KOPT-K1 (cell line): ENCODE results near the gene NACA.
A peak's percentile ranks its signal among the peaks of the same experiment; 100 is the strongest.
"Not testable (repeated sequence)": the region's sequence is repeated elsewhere in the genome, so short reads cannot be mapped to it uniquely, and the experiment has no call there.

Experiments
- H3K27ac ChIP-seq: fragments of 200-600 bp; sonication (generic); 2 replicates; pipeline ENCODE4 v1.5.1; 2016; ENCODE audit warnings: antibody characterized with exemption, mild to moderate bottlenecking, low read depth, low read length; ENCODE audit not compliant: poor library complexity, severe bottlenecking
- H3K36me3 ChIP-seq: fragments of 200-600 bp; sonication (generic); 2 replicates; pipeline ENCODE4 v1.5.1; 2017; ENCODE audit warnings: antibody characterized with exemption, mild to moderate bottlenecking, low read length, moderate library complexity; ENCODE audit not compliant: insufficient read depth
- H3K9me3 ChIP-seq: fragments of 200-600 bp; sonication (generic); 2 replicates; pipeline ENCODE4 v1.5.1; 2017; ENCODE audit warnings: antibody characterized with exemption, low read length, mild to moderate bottlenecking; ENCODE audit not compliant: insufficient read depth, poor library complexity, severe bottlenecking

NACA gene

DNA sequence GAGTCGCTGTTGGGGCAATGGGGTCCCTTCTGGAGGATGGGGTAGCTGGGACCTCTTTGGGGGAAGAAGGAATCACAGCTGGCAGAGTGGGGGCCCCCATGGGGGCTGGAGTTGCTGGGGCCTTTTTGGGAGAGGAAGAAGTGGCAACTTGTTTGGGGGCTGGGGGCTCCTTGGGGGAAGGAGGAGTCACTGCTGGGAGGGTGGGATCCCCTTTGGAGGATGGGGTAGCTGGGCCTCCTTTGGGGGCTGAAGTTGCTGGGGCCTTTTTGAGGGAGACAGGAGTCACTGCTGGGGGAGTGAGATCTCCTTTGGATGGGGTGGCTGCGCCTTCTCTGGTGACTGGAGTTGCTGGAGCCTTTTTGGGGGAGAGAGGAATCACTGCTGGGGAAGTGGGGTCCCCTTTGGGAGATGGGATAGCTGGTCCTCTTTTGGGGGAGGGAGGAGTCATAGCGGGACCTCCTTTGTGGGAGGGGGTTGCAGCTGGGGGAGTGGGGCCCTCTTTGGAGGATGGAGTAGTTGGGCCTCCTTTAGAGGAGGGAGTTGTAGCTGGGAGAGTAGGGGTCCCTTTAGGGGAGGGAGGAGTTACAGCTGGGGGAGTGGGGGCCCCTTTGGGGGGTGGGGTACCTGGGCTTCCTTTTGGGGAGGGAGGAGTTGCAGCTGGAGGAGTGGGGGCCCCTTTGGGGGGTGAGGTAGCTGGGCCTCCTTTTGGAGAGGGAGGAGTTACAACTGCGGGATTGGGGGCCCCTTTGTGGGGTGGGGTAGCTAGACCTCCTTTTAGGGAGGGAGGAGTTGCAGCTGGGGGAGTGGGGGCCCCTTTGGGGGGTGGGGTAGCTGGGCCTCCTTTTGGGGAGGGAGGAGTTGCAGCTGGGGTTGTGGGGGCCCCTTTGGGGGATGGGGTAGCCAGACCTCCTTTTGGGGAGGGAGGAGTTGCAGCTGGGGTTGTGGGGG lies 7.9 kb downstream of the NACA start:
- peaks cover 94% of the 10 kb centered on the region for H3K36me3 ChIP-seq
- peak overlapping the region; percentile 84 for H3K27ac ChIP-seq
- H3K9me3 ChIP-seq = no peaks in the 10 kb centered on the region

DNA sequence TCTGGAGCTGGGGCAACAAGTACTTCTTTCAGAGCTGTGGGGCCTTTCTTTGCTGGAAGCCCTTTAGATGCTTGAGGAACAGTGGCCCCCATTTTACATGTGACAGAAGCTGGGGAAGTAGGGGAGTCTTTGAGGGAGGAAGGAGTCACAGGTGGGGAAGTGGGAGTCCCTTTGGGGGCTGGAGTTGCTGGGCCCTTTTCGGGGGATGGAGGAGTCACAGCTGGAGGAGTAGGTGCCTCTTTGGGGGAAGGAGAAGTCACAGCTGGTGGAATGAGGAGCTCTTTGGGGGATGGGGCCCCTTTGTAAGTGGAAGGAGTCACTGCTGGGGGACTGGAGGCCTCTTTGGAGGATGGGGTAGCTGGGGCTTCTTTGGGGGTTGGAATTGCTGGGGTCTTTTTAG lies 8.6 kb downstream of the NACA start:
- Histone ChIP-seq H3K36me3 (peaks cover 94% of the 10 kb centered on the region), H3K9me3 (no peaks in the 10 kb centered on the region), H3K27ac (peak overlapping the region; percentile 84)

DNA sequence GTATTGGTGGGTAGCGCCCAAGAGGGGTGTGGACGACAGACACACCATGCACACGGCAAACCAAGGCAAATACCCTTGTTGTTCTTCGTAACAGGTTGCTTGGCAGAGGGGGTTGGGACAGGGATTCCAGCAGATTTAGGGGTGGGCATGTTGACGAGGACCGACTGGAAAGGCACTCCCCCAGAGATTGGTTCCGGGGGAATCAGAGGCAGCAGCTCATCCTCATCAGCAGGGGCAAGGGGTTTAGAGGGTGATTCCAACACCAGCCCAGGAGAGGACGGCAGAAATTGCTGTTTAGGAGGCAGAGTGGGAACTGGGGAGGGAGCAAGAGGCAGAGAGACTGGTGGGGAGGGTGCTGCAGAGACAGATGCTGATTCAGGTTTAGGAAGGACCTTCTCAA lies 9.3 kb downstream of the NACA start:
- peak overlapping the region; percentile 84 for H3K27ac ChIP-seq
- no peaks in the 10 kb centered on the region for H3K9me3 ChIP-seq
- H3K36me3 ChIP-seq = peaks cover 94% of the 10 kb centered on the region

DNA sequence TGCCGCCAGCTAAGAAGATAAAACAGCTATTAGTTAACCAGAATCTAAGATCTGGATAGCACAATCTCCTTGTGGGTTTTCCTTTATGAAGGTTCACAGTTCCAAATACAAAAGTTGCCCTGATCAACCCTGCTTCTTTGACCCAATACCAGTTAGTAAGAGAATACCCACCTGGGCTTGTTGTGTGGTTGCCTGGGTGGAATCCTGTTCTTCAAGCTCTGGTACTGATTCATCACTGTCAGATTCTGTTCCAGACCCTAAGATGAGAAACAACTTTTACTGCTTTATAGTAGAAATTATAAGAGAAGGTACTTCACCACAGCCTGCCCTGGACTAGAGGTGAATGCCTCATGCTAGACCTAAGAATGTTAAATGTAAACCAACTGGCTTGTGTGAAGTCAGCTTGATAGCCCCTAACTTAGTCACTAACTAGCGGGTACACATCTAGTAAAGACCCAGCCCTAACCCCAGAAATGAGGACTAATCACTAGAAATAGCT lies 10.6 kb downstream of the NACA start:
- Histone ChIP-seq H3K9me3 (no peaks in the 10 kb centered on the region), H3K27ac (no peak overlapping the region), H3K36me3 (peaks cover 82% of the 10 kb centered on the region)

DNA sequence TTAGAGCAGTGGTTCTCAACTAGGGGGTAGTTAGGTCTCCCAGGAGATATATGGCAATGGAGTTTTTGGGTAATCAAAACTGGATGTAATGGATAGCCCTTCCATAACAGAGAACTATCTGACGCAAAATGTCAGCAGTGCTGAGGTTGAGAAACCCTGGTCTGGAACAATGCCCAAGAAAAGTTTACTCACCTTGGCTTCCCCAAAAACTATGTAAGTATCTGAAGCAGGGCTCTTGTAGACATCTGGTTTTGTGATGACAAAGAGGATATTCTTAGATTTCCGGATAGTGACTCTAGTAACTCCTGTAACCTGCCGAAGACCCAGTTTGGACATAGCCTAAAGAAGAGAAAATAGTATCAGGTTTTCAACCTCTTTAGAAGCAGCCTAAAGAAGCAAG lies 11.8 kb downstream of the NACA start:
- Histone ChIP-seq H3K36me3 (peaks cover 71% of the 10 kb centered on the region), H3K27ac (no peak overlapping the region), H3K9me3 (no peaks in the 10 kb centered on the region)

DNA sequence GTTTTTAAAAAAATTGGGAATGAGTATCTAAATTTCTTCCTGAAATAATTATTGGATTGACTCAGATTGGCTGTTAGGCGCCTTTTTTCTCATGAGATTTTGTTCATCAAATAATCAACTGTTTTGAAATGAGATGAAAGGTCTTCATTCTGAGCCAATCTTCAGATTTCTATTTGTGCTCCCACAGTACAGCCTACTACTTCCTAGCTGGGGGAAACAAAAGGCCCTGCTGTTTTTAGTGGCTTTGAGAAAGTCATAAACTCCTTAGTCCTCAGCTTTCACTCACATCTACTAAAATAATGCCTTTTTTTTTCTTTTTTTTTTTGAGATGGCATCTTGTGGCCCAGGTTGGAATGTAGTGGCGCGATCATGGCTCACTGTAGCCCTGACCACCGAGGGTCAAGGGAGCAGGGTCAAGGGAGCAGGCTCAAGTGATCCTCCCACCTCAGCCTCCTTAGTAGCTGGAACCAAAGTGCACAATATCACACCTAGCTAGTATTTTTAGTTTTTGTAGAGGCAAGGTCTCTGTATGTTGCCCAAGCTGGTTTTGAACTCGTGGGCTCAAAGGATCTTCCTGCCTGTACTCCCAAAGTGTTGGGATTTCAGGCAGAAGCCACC lies 15.2 kb downstream of the NACA start:
- Histone ChIP-seq H3K36me3 (peaks cover 43% of the 10 kb centered on the region), H3K27ac (no peak overlapping the region), H3K9me3 (no peaks in the 10 kb centered on the region)

DNA sequence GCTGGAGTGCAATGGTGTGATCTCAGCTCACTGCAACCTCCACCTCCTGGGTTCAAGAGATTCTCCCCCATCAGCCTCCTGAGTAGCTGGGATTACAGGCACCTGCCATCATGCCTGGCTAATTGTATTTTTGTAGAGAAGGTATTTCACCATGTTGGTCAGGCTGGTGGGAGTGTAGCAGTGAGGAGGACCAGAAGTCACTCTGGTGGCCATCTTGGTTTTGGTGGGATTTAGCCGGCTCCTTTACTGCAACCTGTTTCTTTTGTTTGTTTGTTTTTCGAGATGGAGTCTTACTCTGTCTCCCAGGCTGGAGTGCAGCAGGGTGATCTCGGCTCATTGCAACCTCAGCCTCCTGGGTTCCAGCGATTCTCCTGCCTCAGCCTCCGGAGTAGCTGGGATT lies 20.6 kb downstream of the NACA start:
- H3K36me3 ChIP-seq, H3K27ac ChIP-seq, H3K9me3 ChIP-seq: not testable (repeated sequence)

DNA sequence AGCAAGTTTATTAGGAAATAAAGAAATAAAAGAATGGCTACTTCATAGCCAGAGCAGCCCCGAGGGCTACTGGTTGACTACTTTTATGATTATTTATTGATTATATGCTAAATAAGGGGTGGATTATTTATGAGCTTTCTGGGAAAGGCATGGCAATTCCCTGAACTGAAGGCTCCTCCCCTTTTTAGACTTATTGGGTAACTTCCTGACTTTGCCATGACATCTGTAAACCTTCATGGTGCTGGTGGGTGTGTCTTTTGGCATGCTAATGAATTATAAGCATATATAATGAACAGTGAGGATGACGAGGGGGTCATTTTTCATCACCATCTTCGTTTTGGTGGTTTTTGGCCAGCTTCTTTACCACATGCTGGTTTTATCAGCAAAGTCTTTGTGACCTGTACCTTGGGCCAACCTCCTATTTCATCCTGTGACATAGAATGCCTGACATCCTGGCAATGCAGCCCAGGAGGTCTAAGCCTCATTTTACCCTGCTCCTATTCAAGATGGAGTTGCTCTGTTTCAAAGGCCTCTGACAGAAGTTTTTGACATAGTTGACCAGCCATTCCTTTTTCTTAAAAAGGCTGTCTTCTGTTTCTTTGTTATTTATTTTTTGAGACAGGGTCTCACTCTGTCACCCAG lies 26.0 kb downstream of the NACA start:
- Histone ChIP-seq H3K9me3 (no peaks in the 10 kb centered on the region), H3K36me3 (no peaks in the 10 kb centered on the region), H3K27ac (no peak overlapping the region)

DNA sequence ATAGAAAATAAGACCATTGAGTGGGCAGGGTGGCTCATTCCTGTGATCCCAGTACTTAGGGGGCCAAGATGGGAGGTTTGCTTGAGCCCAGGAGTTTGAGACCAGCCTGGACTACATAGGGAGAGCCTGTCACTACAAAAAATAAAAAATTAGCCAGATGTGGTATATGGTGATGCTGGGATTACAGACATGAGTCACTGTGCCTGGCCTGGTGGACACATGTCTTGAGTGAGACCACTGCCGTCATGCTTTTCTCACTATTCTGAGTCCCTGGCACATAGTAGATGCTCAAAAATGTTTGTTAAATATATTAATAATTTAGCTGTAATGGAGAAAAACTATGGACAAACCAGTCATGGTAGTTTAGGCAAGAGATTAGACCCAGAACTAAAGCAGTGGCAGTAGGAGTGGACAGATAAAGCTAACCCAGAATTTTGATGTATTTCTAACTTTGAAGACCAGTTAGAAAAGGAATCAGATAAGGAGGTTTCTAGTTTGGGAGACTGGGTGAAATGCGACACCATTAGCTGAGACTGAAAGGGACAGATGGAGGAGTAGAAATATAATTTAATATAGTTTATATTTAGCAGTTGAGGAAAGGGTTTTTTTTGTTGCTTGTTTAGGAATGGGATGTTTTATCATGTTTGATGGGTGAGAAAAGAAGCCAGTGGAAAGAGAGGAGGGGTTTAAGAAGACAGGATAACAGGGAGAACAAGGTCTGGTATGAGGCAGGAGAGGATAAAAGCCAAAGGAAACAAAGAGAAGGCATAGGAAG lies 29.6 kb downstream of the NACA start:
- Histone ChIP-seq H3K36me3 (no peaks in the 10 kb centered on the region), H3K27ac (no peak overlapping the region), H3K9me3 (no peaks in the 10 kb centered on the region)

DNA sequence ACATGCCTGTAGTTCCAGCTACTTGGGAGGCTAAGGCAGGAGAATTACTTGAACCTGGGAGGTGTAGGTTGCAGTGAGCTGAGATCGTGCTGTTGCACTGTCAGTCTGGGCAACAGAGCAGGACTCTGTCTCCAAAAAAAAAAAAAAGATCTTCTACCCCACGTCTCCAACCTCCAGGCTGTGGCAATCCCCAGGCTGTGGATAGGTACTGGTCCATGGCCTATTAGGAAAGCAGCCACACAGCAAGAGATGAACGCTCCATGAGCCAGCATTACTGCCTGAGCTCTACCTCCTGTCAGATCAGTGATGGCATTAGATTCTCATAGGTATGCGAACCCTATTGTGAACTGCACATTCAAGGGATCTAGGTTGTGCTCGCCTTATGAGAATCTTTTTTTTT lies 30.9 kb downstream of the NACA start:
- H3K27ac ChIP-seq = no peak overlapping the region
- no peaks in the 10 kb centered on the region for H3K9me3 ChIP-seq
- H3K36me3 ChIP-seq = no peaks in the 10 kb centered on the region

DNA sequence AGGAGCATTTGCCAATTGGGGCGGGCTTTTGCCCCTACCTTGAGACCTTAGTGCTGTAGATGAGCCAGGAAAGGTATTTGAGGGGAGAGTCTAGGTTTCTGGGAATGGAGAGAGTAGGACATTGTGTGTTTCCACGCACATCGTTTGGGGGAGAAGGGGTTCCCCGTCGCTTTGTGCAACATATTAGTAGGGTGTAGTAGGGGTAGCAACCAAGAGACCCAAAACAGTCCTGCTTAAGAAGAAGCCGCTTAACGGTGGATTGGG lies 36.3 kb downstream of the NACA start:
- H3K9me3 ChIP-seq = no peaks in the 10 kb centered on the region
- peak overlapping the region; percentile 98 for H3K27ac ChIP-seq
- H3K36me3 ChIP-seq = peaks cover 35% of the 10 kb centered on the region

DNA sequence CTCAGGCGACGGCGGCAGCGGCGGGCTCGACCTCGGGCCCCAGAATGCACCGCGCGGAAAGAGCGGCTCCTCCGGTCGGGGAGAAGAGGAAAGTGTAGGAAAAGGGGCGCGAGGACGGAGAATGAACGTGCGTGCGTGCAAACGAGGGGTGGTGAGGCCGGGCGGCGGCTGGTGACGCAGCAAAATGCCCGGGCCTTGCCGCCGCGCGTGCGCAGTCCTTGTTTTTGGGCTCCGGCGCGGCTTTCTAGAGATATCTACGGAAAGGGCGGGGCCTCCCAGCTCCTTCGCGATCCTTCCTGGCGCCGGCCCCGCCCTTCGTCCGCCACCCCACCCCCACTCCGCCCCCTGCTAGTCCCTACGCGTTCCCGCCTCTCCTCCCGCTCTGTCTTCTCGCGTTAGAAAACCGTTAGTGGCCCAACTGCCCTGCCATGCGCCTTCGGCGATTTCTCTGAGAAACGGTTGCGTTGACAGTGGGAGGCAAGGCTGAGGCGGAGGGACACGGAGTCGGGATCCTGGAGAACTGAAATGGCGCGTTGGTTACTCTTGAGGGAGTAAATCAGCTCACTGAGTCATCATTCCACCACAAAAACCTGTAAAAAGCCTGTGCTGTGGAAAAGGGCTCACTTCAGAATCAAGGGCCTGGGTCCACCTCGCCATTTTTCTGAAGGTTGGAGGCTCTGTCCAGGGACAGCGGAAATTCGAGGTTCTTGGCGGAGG lies 36.8 kb downstream of the NACA start, which contains the start of gene PTGES3:
Gene PTGES3 (minus strand): TSS at position 156 of the 717 bp plus-strand sequence. CDS start 285 bp downstream, outside the sequence.
- Histone ChIP-seq H3K9me3 (no peaks in the 10 kb centered on the region), H3K27ac (peak within 1 kb of the TSS; percentile 98), H3K36me3 (peaks cover 36% of the 10 kb centered on the region)

DNA sequence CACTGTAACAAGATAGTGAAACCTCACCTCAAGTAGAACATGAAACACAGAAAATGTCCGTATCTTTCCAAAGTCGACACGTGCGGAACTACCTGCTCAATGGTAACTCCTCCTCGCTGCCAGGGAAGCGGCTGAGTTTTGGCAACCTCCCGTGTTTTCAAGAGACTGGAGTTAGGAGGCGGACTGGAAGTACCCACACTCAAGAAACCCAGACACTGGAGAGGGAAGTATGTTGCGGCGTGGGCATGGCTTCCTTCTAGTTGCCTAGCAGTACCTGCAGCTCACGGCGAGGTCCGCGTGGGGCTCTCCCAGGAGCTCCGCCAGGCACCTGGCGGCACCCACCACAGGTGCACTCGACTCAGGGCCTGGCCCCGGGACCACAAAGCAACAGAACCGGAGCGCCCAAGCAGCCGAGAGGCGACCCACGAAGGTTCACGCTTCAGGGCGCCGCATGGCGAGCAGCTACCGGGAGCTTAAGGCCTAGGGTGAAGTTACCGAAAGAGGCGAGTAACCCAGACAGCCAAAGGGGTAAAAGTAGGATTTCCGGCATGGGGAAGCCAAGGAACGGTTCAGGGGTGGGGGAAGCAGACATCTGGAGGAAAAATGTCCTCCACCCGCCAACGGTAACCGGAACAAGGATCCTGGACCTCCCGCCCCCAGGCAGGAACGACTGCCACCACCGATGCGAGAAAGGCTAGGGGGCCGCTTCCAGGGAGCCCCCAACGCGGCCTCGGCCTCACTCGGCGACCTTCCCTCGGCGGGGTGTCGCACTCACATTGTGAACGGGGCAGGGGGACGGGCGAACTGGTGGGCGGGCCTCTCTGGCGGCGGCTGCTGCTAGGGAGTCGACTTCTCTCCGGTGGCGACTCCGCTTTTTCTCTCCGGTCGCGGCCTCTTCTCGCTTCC lies 37.6 kb downstream of the NACA start:
- Histone ChIP-seq H3K36me3 (peaks cover 44% of the 10 kb centered on the region), H3K9me3 (no peaks in the 10 kb centered on the region), H3K27ac (peak overlapping the region; percentile 98)
